TTC549 (cell line): ENCODE data around the gene FALEC.

ENCODE experiments used
- FAIRE-seq: peaks from 2 replicates; lab custom pipeline; 2012; peaks lifted over from hg19 to GRCh38; lab: Jason Lieb, UNC

Gene FALEC

DNA sequence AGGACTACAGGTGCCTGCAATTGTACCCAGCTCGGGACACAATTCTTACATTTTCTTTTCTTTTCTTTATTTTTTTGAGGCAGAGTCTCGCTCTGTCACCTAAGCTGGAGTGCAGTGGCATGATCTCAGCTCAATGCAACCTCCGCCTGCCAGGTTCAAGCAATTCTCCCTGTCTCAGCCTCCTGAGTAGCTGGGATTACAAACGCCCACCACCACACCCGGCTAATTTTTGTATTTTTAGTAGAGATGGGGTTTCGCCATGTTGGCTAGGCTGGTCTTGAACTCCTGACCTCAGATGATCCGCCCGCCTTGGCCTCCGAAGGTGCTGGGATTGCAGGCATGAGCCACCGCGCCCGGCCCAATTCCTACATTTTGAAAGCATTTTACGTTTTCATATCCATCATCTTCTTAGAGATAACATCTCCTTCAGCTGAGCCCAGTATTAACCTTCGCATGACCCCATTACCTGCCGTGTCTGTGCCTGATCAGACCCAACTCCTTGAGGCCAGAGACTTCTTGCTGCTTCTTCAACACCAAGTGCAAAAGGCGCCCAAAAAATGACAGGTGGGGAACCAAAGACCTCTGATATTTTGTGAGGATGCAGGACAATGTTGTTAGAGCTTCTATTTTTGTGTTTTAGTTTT is 30.9 kb downstream of the FALEC start:
- FAIRE-seq: no peak

DNA sequence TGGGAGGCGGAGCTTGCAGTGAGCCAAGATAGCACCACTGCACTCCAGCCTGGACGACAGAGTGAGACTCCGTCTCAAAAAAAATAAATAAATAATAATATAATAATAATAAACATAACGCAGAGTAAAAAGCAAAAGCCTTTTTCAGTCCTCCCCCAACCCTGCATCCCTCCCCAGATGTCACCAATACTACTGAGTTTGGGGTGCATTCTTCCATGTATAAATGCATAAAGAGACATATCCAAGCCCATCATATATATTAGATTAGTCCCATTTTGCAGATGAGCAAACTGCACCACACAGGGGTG is 32.7 kb downstream of the FALEC start:
- no peak for FAIRE-seq

DNA sequence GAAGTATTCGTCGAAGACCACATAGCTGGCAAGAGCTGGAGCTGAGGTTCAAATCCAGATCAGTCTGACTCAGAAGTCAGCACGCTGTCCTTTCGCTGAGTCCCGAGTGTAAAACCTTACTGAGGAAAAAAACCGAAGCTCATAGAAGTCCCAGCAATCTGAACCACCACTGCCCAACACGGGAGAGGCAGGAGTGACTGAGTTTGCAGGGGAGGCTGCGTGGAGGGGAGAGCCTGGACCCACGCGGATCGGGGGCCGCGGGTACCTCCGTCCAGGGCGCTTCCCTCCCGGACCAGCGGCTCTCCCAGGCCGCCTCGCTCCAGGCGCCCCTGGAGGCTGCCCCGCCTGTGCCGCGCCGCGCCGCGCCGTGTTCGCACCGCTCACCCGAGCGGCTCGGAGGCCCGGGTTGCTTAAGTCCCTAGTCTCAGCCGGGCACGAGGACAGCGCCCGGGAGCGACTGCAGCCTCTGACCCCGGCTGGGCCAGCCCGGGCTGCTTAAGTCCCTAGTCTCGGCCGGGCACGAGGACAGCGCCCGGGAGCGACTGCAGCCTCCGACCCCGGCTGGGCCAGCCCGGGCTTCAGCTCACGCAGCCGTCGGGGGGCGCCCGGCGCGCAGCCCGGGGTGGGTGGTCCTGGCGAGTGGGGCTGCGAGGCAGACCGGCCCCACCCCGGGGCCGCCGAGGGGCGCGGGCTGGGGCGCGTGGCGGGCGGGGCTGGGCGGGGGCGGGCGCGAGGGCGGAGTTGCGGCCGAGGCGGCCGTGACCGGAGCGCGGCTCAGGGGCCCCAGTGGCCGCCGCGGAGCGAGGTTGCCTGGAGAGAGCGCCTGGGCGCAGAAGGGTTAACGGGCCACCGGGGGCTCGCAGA is 33.3 kb downstream of the FALEC start, which contains the start of gene ADAMTSL4:
Gene ADAMTSL4, plus strand, starts transcription at position 777 of the 864 bp plus-strand sequence. CDS start 2,881 bp downstream, outside the sequence.
- no peak for FAIRE-seq

DNA sequence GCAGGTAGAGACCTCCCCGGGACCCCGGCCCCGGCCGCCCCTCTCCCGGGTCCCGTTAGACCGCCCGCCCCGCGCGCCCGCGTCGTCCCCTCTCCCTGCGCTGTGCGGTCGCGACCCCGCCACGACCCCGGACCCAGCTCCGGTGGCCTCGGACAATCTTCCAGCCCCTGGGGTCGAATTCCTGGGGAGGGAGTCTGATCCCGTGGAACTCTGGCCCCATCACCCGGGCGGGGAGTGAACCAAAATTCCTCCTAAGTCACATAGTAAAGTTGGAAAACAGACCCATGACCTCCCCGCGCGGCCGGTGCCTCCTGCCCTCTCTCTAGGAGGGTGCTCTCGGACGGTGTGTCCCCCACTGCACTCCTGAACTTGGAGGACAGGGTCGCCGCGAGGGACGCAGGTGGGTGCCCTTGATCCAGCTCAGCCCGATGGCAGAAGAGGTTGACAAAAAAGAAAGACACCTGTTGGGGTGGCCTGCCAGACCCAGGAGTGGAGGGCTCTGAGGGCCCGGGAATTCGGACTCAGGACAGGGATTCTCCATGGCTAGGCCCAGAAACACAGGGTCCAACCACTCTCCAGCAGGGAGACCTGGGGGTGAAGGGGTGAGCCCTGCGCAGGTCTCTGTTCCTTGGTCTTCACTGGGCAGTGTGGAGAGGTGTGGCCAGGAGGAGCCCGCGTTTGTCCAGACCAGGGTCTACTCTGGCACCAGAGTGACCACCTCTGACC is 34.1 kb downstream of the FALEC start:
- FAIRE-seq: no peak

DNA sequence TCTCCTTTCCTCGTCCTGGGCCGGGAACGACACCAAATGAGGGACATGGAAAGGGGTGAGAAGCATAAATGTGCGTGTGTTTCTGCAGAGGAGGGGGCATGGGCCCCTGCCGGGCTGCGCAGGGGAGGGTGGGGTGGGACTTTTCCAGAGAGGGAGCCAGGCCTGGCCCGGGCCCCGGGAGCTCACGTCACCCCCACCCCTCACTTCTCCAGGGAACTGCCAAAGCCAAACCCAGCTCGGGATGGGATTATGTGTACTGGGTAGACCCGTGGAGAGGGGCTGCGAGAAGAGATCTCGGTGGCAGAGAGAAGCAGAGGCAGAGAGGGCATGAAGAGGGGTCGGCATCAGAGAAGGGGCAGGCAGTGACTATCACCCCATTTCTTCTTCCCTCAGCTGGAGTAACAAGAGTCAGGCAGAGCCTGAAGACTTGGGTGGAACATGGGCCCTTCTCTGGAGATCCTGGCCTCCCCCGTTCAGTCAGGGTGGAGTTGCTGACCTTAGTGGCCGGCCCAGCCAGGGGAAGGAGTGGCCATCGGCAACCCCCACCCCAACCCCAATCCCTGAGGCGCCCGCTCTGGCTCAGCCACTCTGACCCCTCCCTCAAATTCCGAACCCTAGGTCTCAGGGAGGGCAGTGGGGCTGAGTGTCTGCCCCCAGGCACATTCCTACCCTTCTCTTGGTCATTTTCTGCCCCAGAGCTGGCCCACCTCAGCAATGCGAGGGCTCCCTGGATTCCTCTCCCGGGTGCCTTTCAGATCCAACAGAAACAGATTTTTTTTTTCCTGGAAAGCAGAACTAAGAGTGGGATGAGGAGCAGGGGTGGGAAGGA is 34.9 kb downstream of the FALEC start:
- no peak for FAIRE-seq

DNA sequence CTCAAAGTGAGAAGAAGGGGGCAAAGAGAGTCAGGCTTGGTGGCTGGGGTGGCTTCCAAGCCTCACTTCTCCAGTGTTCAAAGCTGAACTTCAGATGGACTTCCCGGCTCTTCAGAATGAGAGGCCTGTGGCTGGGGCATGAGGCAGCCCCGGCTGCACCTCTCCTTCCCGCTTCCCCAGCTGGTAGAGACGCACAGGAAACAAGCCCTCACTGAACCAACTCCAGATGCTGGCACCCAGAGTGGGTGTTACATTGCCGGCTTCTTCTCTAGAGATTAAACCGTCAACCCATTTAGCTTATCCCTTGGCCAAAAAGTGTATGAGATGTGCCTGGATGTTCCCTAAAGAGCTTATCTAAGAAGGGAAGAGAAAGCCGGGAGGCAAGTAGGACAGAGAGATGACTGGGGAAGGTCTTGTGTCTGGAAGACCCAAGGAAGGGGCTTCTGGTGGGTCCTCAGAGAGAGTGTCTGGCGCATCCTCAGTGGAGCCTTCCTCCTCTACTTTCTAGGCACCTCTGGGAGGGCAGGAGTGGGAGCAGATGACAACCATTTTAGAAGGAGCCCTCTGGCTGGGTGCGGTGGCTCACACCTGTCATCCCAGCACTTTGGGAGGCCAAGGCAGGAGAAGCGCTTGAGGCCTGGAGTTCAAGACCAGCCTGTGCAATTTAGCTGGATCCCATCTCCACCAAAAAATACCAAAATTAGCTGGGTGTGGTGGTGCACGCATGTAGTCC is 35.7 kb downstream of the FALEC start:
- no peak for FAIRE-seq

DNA sequence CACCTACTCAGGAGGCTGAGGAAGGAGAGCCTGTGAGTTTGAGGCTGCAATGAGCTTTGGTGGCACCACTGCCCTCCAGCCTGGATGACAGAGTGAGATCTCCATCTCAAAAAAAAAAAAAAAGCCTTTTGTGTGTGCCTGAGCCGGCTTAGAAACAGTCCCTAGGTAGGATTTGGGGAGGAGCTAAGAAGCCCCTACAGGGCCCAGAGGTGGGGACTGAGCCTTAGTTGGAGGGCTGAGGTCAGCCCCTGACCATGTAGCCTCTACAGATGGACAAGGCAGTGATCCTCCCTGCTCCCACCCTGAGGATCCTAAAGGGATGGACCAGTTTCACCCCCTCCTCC is 36.2 kb downstream of the FALEC start:
- FAIRE-seq: no peak

DNA sequence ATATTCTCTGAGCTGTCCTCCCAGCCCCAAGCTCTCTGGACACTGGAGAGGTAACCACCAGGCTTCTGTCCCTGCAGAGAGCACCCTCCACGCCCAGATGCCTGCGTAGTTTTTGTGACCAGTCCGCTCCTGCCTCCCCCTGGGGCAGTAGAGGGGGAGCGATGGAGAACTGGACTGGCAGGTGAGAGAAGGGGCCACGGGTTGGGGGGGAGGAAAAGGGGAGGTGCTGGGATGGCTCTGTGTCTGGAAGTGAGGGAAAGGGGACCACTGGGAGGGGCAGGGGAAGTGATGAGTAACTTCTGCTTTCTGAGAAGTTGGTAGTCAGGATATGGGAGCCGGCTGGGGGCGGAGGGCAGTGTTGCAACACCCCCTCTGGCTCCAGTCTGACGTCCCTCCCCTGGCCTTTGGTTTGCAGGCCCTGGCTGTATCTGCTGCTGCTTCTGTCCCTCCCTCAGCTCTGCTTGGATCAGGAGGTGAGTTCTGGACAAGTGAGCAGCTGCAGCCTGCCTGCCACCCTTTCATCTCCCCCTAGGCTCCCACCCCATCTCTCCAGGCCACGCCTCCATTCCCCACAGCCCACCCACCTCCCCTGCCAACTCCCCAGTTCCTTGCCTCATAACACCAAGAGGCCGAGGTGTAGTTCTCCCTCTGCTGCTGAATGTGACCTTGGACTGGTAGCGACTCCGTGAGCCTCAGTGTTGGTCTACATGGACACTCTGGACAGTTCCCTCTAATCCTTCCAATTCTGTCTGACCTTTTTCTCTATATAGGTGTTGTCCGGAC is 36.8 kb downstream of the FALEC start:
- no peak for FAIRE-seq

DNA sequence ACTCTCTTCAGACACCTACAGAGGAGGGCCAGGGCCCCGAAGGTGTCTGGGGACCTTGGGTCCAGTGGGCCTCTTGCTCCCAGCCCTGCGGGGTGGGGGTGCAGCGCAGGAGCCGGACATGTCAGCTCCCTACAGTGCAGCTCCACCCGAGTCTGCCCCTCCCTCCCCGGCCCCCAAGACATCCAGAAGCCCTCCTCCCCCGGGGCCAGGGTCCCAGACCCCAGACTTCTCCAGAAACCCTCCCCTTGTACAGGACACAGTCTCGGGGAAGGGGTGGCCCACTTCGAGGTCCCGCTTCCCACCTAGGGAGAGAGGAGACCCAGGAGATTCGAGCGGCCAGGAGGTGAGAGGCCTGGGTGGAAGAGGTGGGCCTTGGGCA is 37.3 kb downstream of the FALEC start:
- FAIRE-seq: no peak

DNA sequence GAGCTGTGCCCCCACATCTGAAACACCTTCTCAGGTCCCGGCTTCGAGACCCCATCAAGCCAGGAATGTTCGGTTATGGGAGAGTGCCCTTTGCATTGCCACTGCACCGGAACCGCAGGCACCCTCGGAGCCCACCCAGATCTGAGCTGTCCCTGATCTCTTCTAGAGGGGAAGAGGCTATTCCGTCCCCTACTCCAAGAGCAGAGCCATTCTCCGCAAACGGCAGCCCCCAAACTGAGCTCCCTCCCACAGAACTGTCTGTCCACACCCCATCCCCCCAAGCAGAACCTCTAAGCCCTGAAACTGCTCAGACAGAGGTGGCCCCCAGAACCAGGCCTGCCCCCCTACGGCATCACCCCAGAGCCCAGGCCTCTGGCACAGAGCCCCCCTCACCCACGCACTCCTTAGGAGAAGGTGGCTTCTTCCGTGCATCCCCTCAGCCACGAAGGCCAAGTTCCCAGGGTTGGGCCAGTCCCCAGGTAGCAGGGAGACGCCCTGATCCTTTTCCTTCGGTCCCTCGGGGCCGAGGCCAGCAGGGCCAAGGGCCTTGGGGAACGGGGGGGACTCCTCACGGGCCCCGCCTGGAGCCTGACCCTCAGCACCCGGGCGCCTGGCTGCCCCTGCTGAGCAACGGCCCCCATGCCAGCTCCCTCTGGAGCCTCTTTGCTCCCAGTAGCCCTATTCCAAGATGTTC is 38.0 kb downstream of the FALEC start:
- FAIRE-seq: no peak

DNA sequence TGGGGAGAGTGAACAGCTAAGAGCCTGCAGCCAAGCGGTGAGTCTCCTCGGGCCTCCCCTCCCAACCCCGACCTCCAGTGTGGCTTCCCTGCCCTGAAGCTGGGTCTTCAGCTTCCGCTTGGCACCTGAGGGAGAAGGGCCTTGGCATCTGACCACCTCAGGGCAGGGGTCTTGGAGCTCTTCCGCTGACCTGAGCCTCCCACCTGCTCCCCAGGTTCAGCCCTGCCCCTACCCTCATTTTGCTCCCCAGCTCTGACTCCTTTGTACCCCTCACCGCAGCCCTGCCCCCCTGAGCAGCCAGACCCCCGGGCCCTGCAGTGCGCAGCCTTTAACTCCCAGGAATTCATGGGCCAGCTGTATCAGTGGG is 38.5 kb downstream of the FALEC start:
- FAIRE-seq: no peak

DNA sequence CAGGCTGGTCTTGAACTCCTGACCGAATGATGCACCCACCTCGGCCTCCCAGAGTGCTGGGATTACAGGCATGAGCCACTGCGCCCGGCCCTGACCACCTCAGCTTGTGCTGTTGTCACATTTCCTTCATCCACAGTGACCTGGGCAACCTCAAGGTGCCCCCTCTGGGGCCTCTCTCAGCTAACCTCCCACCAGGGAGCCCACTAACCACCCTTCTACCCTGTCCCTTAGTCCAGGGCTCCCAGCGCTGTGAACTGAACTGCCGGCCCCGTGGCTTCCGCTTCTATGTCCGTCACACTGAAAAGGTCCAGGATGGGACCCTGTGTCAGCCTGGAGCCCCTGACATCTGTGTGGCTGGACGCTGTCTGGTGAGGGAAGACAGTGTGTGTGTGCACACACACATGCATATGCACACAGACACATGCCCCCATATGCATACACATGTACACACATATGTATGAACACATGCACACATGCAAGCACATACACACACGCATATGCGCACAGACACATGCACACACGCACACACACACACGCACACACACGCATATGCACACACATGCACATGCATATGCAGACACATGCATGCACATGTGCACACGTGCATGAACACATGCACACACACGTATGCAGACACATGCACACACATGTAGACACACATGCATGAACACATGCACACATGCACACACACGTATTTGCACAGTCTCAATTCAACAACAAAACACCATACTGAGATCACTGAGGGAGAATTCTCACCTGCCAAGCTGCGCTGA is 39.8 kb downstream of the FALEC start:
- no peak for FAIRE-seq

DNA sequence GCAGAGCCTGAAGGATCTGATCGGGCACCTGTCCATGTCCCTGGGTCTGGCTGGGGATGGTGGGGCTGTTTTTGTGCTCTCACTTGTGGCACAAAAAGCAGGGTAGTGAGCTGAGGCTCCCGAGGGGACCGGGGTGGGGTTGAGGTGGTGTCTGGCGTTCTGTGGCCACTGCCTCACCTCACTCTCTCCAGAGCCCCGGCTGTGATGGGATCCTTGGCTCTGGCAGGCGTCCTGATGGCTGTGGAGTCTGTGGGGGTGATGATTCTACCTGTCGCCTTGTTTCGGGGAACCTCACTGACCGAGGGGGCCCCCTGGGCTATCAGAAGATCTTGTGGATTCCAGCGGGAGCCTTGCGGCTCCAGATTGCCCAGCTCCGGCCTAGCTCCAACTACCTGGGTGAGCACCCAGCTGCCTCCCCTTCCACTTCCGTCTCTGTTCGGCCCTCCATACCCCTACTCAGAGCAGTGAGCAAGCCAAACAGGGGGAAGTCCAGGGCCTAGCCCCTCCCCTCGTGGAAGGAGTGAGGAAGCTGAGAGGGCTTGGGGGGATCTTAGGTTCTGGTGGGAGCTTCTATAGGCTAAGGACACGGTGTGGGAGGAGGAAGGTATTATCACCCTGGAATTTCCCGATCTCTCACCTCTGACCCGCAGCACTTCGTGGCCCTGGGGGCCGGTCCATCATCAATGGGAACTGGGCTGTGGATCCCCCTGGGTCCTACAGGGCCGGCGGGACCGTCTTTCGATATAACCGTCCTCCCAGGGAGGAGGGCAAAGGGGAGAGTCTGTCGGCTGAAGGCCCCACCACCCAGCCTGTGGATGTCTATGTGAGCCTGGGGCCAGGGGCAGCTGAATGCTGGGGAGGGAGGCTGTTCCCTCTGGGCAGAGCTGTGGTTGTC is 40.7 kb downstream of the FALEC start:
- FAIRE-seq: no peak

DNA sequence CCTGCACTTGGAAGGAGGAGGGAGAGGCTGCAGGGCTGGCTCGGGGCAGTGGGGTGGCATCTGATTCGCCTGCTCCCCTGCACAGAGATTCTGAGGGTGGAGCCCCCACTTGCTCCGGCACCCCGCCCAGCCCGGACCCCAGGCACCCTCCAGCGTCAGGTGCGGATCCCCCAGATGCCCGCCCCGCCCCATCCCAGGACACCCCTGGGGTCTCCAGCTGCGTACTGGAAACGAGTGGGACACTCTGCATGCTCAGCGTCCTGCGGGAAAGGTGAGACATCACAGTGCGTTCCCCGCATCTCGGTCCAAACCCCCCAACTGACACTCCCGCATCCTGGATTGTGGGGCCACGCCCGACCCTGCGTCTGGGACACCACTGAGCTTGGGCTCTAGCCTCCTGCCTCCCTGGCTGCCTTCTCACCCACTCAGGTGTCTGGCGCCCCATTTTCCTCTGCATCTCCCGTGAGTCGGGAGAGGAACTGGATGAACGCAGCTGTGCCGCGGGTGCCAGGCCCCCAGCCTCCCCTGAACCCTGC is 41.6 kb downstream of the FALEC start:
- FAIRE-seq: no peak

DNA sequence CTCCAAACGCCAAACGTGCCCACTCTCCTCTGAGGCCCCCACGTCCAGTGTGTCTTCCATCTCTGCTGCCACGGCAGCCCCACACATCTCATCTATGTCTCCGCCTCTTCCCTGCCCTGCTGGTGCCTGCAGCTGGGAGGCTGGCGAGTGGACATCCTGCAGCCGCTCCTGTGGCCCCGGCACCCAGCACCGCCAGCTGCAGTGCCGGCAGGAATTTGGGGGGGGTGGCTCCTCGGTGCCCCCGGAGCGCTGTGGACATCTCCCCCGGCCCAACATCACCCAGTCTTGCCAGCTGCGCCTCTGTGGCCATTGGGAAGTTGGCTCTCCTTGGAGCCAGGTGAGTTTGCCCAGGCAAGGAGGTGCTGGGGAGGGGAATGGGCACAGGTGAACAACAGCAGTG is 42.3 kb downstream of the FALEC start:
- no peak for FAIRE-seq

DNA sequence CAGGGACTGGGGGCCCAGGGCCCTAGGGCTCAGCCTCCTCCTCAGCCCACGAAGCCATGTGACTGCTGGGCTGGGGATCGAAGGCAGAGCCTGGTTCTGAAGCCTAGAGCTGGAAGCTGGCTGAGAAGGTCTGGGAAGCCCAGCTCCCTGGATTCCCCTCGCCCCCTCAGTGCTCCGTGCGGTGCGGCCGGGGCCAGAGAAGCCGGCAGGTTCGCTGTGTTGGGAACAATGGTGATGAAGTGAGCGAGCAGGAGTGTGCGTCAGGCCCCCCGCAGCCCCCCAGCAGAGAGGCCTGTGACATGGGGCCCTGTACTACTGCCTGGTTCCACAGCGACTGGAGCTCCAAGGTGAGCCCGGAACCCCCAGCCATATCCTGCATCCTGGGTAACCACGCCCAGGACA is 42.8 kb downstream of the FALEC start:
- FAIRE-seq: no peak

DNA sequence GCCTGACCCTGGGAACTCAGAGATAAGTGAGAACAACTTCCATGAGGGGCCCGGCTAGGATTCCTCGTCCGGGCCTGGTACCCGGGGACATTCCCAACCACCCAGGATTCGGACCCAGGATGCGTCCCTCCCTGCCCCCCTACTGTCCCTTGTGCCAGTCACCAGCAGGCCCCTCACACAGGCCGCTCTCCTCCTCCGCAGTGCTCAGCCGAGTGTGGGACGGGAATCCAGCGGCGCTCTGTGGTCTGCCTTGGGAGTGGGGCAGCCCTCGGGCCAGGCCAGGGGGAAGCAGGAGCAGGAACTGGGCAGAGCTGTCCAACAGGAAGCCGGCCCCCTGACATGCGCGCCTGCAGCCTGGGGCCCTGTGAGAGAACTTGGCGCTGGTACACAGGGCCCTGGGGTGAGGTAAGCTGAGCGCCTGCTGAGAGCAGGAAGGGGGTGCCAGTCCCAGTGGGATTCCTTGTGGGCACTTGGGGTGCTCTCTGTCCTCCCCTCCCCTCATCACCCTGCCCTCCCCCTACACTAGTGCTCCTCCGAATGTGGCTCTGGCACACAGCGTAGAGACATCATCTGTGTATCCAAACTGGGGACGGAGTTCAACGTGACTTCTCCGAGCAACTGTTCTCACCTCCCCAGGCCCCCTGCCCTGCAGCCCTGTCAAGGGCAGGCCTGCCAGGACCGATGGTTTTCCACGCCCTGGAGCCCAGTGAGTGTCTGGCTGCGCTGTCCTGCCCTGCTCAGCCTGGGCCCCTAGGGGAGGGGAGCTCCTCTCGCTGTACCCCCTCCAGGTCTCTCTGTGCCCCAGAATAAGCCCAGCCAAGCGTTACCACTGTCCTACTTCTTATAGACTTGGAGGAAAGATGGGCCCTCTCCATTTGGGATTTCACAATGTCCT is 43.5 kb downstream of the FALEC start:
- FAIRE-seq: no peak
